Esophagus muscularis mucosa (tissue), 3 donors: ENCODE results near the gene ZNF518A.

Experiments used
- EP300 ChIP-seq: sonication (generic); formaldehyde crosslinking; IDR thresholded peaks from one replicate; pipeline ENCODE4 v1.6.1; 2017; ENCODE audit warnings: antibody characterized with exemption
- POLR2A ChIP-seq: fragments of 450-650 bp; IDR thresholded peaks from one replicate; pipeline ENCODE4 v1.6.1; 2017; ENCODE audit warnings: antibody characterized with exemption, moderate library complexity, mild to moderate bottlenecking, low read depth
- POLR2AphosphoS5 ChIP-seq, 2 donors: sonication (generic); formaldehyde crosslinking; IDR thresholded peaks; one replicate each; pipeline ENCODE4 v1.6.1; 2017; ENCODE audit warnings: antibody characterized with exemption in 2 of 2

- TF ChIP-seq POLR2A = no peak
- TF ChIP-seq EP300 = no peak
- no peak for TF ChIP-seq POLR2AphosphoS5 (IDR thresholded peaks at IDR 0.05)
These were observed 39.7 kb upstream of the ZNF518A start for GRCh38 chr10:96090463-96090800.
